ENCODE results near the gene CCSER1. TPM values are rescaled to one million over a fixed set of nuclear protein-coding genes. Genes with fewer than 3 reads are reported as not detected.

Gene CCSER1
- total RNA-seq, 1 donor from 2014 or later, result not detected

DNA sequence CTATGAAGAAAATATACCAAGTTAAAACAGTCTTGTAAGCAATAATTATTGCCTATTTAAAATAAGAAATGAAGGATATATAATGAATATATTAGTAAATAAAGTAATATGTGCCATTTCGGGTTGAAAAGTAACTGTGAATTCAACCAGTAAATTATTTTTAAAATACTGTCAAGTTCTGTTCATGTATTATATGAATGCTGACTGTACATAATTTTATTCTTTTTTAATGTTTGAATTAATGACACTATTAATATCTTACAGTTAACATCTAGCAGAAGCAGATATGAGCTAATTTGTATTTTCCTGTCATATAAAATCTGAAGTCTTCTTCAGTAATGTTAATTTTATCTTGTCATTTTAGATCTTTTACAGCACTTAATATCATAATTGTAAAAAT, 632.9 kb downstream of the CCSER1 start:
- H3K4me3 Mint-ChIP-seq (ENCODE audit: unreplicated experiment), result no peak overlapping the region
- no peaks in the 10 kb centered on the region for H3K4me1 Mint-ChIP-seq (ENCODE audit: low read depth)
- TF ChIP-seq, protein P1, sequence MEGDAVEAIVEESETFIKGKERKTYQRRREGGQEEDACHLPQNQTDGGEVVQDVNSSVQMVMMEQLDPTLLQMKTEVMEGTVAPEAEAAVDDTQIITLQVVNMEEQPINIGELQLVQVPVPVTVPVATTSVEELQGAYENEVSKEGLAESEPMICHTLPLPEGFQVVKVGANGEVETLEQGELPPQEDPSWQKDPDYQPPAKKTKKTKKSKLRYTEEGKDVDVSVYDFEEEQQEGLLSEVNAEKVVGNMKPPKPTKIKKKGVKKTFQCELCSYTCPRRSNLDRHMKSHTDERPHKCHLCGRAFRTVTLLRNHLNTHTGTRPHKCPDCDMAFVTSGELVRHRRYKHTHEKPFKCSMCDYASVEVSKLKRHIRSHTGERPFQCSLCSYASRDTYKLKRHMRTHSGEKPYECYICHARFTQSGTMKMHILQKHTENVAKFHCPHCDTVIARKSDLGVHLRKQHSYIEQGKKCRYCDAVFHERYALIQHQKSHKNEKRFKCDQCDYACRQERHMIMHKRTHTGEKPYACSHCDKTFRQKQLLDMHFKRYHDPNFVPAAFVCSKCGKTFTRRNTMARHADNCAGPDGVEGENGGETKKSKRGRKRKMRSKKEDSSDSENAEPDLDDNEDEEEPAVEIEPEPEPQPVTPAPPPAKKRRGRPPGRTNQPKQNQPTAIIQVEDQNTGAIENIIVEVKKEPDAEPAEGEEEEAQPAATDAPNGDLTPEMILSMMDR (IDR thresholded peaks at IDR 0.05), result no peak
- no peak overlapping the region for H3K27ac Mint-ChIP-seq (ENCODE audit: unreplicated experiment)
- DNase-seq (ENCODE audit: low spot score), result no peak
- no peaks in the 10 kb centered on the region for H3K36me3 Mint-ChIP-seq (ENCODE audit: low read depth)
- no peaks in the 10 kb centered on the region for H3K9me3 Mint-ChIP-seq (ENCODE audit: low read depth)
- peaks cover 11% of the 10 kb centered on the region for H3K27me3 Mint-ChIP-seq (ENCODE audit: low read depth)

DNA sequence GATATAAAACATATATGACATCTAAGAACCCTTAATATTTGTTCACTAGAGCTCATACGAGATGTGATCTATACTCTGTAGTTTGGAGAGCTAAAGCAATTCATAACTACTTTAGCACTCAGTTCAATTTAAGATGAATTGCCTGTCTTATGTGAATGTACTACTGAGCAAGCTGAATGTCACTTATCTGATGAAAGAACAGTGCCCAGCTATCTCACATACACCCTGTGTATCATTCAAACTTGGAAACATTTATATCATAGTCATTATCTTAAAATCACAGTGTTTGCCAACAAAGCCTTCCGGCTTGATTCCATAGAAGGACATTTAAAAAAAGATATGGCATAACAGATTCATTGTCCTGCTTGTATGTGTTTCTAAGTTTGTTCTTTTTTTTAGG, 639.6 kb downstream of the CCSER1 start:
- no peaks in the 10 kb centered on the region for H3K4me1 Mint-ChIP-seq (ENCODE audit: low read depth)
- no peaks in the 10 kb centered on the region for H3K36me3 Mint-ChIP-seq (ENCODE audit: low read depth)
- H3K9me3 Mint-ChIP-seq (ENCODE audit: low read depth), result no peaks in the 10 kb centered on the region
- no peak overlapping the region for H3K4me3 Mint-ChIP-seq (ENCODE audit: unreplicated experiment)
- H3K27me3 Mint-ChIP-seq (ENCODE audit: low read depth), result peaks cover 9% of the 10 kb centered on the region
- H3K27ac Mint-ChIP-seq (ENCODE audit: unreplicated experiment), result no peak overlapping the region
- TF ChIP-seq, protein P1 (IDR thresholded peaks at IDR 0.05), result no peak
- no peak for DNase-seq (ENCODE audit: low spot score)

DNA sequence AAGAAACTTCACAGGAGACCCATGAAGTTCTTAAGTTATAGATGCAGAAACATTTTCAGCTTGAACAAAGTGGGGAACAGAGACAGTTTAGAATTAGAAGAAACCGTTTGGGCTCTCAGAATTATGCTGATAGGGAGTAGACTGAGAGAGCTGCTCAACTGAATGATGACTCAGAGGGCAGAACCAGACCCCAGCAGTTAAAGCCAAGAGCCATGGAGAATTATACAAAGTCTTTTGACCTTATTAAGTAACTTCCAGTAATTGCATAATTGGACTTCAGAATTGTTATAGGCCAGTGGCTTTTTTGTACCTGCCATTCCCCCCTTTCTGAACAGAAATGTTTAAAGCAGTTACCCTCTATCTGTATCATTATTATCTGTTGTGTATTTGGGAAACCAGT, 642.1 kb downstream of the CCSER1 start:
- no peak overlapping the region for H3K27ac Mint-ChIP-seq (ENCODE audit: unreplicated experiment)
- no peaks in the 10 kb centered on the region for H3K27me3 Mint-ChIP-seq (ENCODE audit: low read depth)
- no peaks in the 10 kb centered on the region for H3K9me3 Mint-ChIP-seq (ENCODE audit: low read depth)
- no peak overlapping the region for H3K4me3 Mint-ChIP-seq (ENCODE audit: unreplicated experiment)
- no peaks in the 10 kb centered on the region for H3K4me1 Mint-ChIP-seq (ENCODE audit: low read depth)
- no peak for DNase-seq (ENCODE audit: low spot score)
- no peaks in the 10 kb centered on the region for H3K36me3 Mint-ChIP-seq (ENCODE audit: low read depth)
- TF ChIP-seq, protein P1 (IDR thresholded peaks at IDR 0.05), result no peak

DNA sequence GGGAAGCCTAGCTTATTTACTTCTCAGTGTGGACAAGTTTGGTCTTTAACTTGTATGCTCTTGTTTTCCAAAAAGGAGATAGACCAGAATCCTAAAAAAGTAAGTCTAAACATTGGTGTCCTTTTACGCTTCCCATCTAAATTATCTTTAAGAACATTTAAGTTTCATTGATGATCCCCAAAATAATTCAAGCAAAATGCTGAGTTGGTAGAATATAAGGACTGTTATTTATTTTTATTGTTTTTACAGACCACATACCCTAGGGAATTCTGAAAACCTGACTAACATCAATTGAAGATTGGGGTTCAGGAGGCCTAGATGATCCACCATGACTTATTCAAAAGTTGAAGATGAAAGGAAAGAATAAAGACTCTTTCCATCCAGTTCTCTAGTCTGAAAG, 653.0 kb downstream of the CCSER1 start:
- no peaks in the 10 kb centered on the region for H3K36me3 Mint-ChIP-seq (ENCODE audit: low read depth)
- DNase-seq (ENCODE audit: low spot score), result no peak
- no peak overlapping the region for H3K4me3 Mint-ChIP-seq (ENCODE audit: unreplicated experiment)
- TF ChIP-seq, protein P1 (IDR thresholded peaks at IDR 0.05), result no peak
- H3K27ac Mint-ChIP-seq (ENCODE audit: unreplicated experiment), result no peak overlapping the region
- no peaks in the 10 kb centered on the region for H3K4me1 Mint-ChIP-seq (ENCODE audit: low read depth)
- H3K9me3 Mint-ChIP-seq (ENCODE audit: low read depth), result no peaks in the 10 kb centered on the region
- H3K27me3 Mint-ChIP-seq (ENCODE audit: low read depth), result peaks cover 4% of the 10 kb centered on the region

DNA sequence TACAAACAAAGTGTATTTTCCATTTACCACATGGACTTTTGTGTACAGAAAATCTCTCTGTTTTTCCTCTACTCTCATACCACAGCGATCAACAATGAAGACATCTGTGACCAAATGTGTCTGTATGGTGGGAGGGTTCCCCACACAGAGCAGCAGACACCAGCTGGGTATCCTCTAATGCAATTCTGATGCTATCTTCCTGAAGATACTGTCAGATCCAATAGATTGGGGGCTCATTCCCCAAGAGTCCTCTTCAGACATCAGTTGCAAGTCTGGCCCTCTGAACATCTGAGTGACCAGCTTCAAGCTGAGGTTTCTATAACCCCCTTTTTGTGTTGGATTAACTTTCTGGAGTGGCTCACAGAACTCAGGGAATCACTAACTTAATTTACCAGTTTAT, 659.4 kb downstream of the CCSER1 start:
- no peaks in the 10 kb centered on the region for H3K4me1 Mint-ChIP-seq (ENCODE audit: low read depth)
- DNase-seq (ENCODE audit: low spot score), result no peak
- H3K36me3 Mint-ChIP-seq (ENCODE audit: low read depth), result no peaks in the 10 kb centered on the region
- no peak overlapping the region for H3K27ac Mint-ChIP-seq (ENCODE audit: unreplicated experiment)
- H3K27me3 Mint-ChIP-seq (ENCODE audit: low read depth), result peaks cover 2% of the 10 kb centered on the region
- H3K4me3 Mint-ChIP-seq (ENCODE audit: unreplicated experiment), result no peak overlapping the region
- TF ChIP-seq, protein P1 (IDR thresholded peaks at IDR 0.05), result no peak
- H3K9me3 Mint-ChIP-seq (ENCODE audit: low read depth), result no peaks in the 10 kb centered on the region
